Kidney tubule cell (primary cell): ENCODE measurements around the gene GMFB.

ENCODE experiments used
- DNase-seq: peaks from one replicate; pipeline ENCODE4 v3.0.0-alpha.2; 2018; ENCODE audit warnings: low spot score

Gene GMFB

GRCh38 chr14:54425537-54426274, 63.1 kb downstream of the GMFB start:
- DNase-seq, result no peak

GRCh38 chr14:54425068-54425467, 63.7 kb downstream of the GMFB start:
- no peak for DNase-seq
